HL-60 (cell line): ENCODE measurements around the gene USP53.

Source experiments
- DNase-seq, 2 experiments: peaks; one replicate each; pipeline ENCODE4 v3.0.0-alpha.2; 2010 to 2020; ENCODE audit warnings: low read depth in 1 of 2, low spot score in 1 of 2
- H3K27ac ChIP-seq: fragments of 250-450 bp; sonication (Bioruptor Pico); replicated peaks from 2 replicates; pipeline ENCODE4 v1.5.1; 2020; ENCODE audit warnings: mild to moderate bottlenecking, moderate library complexity
- H3K27me3 ChIP-seq: fragments of 250-450 bp; sonication (Bioruptor Pico); 2 replicates; pipeline ENCODE4 v1.5.1; 2021; ENCODE audit warnings: mild to moderate bottlenecking, moderate library complexity; ENCODE audit not compliant: insufficient read depth, poor library complexity, severe bottlenecking
- H3K4me3 ChIP-seq: replicated peaks from 2 replicates; pipeline ENCODE4 v1.5.1; 2011; ENCODE audit warnings: mild to moderate bottlenecking, control low read depth, low read length; ENCODE audit not compliant: insufficient read depth
- GABPA ChIP-seq: IDR thresholded peaks from 2 replicates; pipeline ENCODE4 v1.6.1; 2012; ENCODE audit warnings: low read depth
- POLR2AphosphoS5 ChIP-seq: IDR thresholded peaks from 2 replicates; pipeline ENCODE4 v1.6.1; 2012; ENCODE audit warnings: low read depth
- SPI1 ChIP-seq: IDR thresholded peaks from 2 replicates; pipeline ENCODE4 v1.6.1; 2012; ENCODE audit warnings: low read depth, mild to moderate bottlenecking, borderline replicate concordance
- TF ChIP-seq, protein P1 (sequence below): IDR thresholded peaks from 2 replicates; pipeline ENCODE4 v1.6.1; 2012; ENCODE audit warnings: low read depth; ENCODE audit not compliant: insufficient replicate concordance
- TF ChIP-seq, protein P2 (sequence below): IDR thresholded peaks from one replicate; pipeline ENCODE4 v1.5.1; 2011; ENCODE audit warnings: low read length, control low read depth, inconsistent platforms; ENCODE audit not compliant: insufficient read depth

USP53 gene

DNA sequence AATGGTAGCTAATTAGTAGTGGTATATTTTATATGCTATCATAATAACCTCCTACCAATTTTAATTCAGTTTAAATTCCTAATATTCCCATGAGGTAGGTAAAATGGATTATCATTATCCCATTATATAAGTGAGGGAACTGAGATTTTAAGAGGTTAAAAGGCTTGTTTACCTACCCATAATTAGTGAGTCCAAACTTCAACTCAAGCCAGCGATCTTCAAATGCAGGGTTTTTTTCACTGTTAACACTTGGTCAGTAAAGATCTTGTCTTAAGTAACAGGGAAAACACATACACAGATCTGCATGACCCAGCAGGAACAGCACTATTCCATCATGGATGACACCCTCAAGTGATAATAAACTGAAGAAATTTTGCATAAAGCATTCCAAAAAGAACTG is 78.1 kb downstream of the USP53 start:
- no peak overlapping the region for H3K4me3 ChIP-seq
- TF ChIP-seq POLR2AphosphoS5 (no peak), SPI1 (no peak), GABPA (no peak)
- TF ChIP-seq, protein P1, sequence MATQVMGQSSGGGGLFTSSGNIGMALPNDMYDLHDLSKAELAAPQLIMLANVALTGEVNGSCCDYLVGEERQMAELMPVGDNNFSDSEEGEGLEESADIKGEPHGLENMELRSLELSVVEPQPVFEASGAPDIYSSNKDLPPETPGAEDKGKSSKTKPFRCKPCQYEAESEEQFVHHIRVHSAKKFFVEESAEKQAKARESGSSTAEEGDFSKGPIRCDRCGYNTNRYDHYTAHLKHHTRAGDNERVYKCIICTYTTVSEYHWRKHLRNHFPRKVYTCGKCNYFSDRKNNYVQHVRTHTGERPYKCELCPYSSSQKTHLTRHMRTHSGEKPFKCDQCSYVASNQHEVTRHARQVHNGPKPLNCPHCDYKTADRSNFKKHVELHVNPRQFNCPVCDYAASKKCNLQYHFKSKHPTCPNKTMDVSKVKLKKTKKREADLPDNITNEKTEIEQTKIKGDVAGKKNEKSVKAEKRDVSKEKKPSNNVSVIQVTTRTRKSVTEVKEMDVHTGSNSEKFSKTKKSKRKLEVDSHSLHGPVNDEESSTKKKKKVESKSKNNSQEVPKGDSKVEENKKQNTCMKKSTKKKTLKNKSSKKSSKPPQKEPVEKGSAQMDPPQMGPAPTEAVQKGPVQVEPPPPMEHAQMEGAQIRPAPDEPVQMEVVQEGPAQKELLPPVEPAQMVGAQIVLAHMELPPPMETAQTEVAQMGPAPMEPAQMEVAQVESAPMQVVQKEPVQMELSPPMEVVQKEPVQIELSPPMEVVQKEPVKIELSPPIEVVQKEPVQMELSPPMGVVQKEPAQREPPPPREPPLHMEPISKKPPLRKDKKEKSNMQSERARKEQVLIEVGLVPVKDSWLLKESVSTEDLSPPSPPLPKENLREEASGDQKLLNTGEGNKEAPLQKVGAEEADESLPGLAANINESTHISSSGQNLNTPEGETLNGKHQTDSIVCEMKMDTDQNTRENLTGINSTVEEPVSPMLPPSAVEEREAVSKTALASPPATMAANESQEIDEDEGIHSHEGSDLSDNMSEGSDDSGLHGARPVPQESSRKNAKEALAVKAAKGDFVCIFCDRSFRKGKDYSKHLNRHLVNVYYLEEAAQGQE = no peak
- TF ChIP-seq, protein P2, sequence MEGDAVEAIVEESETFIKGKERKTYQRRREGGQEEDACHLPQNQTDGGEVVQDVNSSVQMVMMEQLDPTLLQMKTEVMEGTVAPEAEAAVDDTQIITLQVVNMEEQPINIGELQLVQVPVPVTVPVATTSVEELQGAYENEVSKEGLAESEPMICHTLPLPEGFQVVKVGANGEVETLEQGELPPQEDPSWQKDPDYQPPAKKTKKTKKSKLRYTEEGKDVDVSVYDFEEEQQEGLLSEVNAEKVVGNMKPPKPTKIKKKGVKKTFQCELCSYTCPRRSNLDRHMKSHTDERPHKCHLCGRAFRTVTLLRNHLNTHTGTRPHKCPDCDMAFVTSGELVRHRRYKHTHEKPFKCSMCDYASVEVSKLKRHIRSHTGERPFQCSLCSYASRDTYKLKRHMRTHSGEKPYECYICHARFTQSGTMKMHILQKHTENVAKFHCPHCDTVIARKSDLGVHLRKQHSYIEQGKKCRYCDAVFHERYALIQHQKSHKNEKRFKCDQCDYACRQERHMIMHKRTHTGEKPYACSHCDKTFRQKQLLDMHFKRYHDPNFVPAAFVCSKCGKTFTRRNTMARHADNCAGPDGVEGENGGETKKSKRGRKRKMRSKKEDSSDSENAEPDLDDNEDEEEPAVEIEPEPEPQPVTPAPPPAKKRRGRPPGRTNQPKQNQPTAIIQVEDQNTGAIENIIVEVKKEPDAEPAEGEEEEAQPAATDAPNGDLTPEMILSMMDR = no peak
- no peak overlapping the region for H3K27ac ChIP-seq
- DNase-seq = no peak
- no peaks in the 10 kb centered on the region for H3K27me3 ChIP-seq

GRCh38 chr4:119296356-119296755 is 83.8 kb downstream of the USP53 start:
- Histone ChIP-seq H3K27ac (no peak overlapping the region), H3K27me3 (no peaks in the 10 kb centered on the region), H3K4me3 (no peak overlapping the region)
- TF ChIP-seq GABPA (no peak), SPI1 (no peak), POLR2AphosphoS5 (no peak)
- TF ChIP-seq, protein P1 = no peak
- TF ChIP-seq, protein P2 = no peak
- no peak for DNase-seq

DNA sequence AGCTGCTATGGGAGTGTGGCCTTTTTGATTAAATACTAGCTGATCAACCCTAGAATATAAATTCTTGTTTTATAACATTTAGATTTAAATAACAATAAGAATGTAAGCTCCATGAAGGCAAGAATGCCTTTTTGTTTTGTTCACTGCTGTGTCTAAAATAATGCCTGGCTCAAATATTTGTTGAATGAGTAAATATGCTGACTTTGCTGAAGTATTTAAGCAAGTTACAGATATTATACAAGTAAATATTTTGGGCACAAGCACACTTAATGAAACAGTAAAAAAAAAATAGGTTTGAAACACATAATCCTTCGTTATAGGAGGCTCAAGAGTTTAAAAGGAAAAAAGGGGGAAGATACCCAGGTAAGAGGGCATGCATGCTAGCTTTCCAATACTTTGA is 85.3 kb downstream of the USP53 start:
- TF ChIP-seq, protein P2 = no peak
- TF ChIP-seq, protein P1 = no peak
- TF ChIP-seq SPI1 (no peak), POLR2AphosphoS5 (no peak), GABPA (no peak)
- no peak for DNase-seq
- Histone ChIP-seq H3K4me3 (no peak overlapping the region), H3K27me3 (no peaks in the 10 kb centered on the region), H3K27ac (no peak overlapping the region)
